Measurements from ENCODE around the gene DLGAP1.
"Not testable (repeated sequence)": the region's sequence is repeated elsewhere in the genome, so short reads cannot be mapped to it uniquely, and the experiment has no call there.

DLGAP1 gene

GRCh38 chr18:4034815-4035214 lies 420.3 kb downstream of the DLGAP1 start:
- H3K27ac ChIP-seq (ENCODE audit: low read depth, low read length); H3K36me3 ChIP-seq (ENCODE audit: control insufficient read depth in 5 of 5, insufficient read depth in 5 of 5, low read length in 5 of 5); H3K9ac ChIP-seq (ENCODE audit: low read length in 5 of 5); H3K4me3 ChIP-seq (ENCODE audit: low read depth in 1 of 5, low read length in 5 of 5); H3K27me3 ChIP-seq (ENCODE audit: control insufficient read depth in 5 of 5, insufficient read depth in 4 of 5, low read length in 5 of 5); H3K4me1 ChIP-seq (ENCODE audit: control insufficient read depth in 5 of 5, insufficient read depth in 5 of 5, low read length in 5 of 5); H3K9me3 ChIP-seq (ENCODE audit: control insufficient read depth in 5 of 5, low read length in 5 of 5): not testable (repeated sequence)

GRCh38 chr18:4026542-4026941 lies 428.6 kb downstream of the DLGAP1 start:
- H3K27ac ChIP-seq (ENCODE audit: low read depth, low read length), result no peak overlapping the region
- no peaks in the 10 kb centered on the region for H3K4me1 ChIP-seq (ENCODE audit: control insufficient read depth in 5 of 5, insufficient read depth in 5 of 5, low read length in 5 of 5)
- no peaks in the 10 kb centered on the region for H3K36me3 ChIP-seq (ENCODE audit: control insufficient read depth in 5 of 5, insufficient read depth in 5 of 5, low read length in 5 of 5)
- no peak overlapping the region for H3K9ac ChIP-seq (ENCODE audit: low read length in 5 of 5)
- H3K27me3 ChIP-seq (ENCODE audit: control insufficient read depth in 5 of 5, insufficient read depth in 4 of 5, low read length in 5 of 5), result no peaks in the 10 kb centered on the region
- H3K4me3 ChIP-seq (ENCODE audit: low read depth in 1 of 5, low read length in 5 of 5), result no peak overlapping the region
- no peaks in the 10 kb centered on the region for H3K9me3 ChIP-seq (ENCODE audit: control insufficient read depth in 5 of 5, low read length in 5 of 5)

- Histone ChIP-seq H3K4me1 (ENCODE audit: control insufficient read depth in 5 of 5, insufficient read depth in 5 of 5, low read length in 5 of 5) (no peaks in the 10 kb centered on the region), H3K4me3 (ENCODE audit: low read depth in 1 of 5, low read length in 5 of 5) (no peak overlapping the region), H3K9me3 (ENCODE audit: control insufficient read depth in 5 of 5, low read length in 5 of 5) (no peaks in the 10 kb centered on the region), H3K27me3 (ENCODE audit: control insufficient read depth in 5 of 5, insufficient read depth in 4 of 5, low read length in 5 of 5) (no peaks in the 10 kb centered on the region), H3K9ac (ENCODE audit: low read length in 5 of 5) (no peak overlapping the region), H3K36me3 (ENCODE audit: control insufficient read depth in 5 of 5, insufficient read depth in 5 of 5, low read length in 5 of 5) (no peaks in the 10 kb centered on the region), H3K27ac (ENCODE audit: low read depth, low read length) (no peak overlapping the region)
Observed at GRCh38 chr18:4024702-4025101, 430.4 kb downstream of the DLGAP1 start.

- H3K9me3 ChIP-seq (ENCODE audit: control insufficient read depth in 5 of 5, low read length in 5 of 5); H3K4me1 ChIP-seq (ENCODE audit: control insufficient read depth in 5 of 5, insufficient read depth in 5 of 5, low read length in 5 of 5); H3K4me3 ChIP-seq (ENCODE audit: low read depth in 1 of 5, low read length in 5 of 5); H3K27ac ChIP-seq (ENCODE audit: low read depth, low read length); H3K27me3 ChIP-seq (ENCODE audit: control insufficient read depth in 5 of 5, insufficient read depth in 4 of 5, low read length in 5 of 5); H3K36me3 ChIP-seq (ENCODE audit: control insufficient read depth in 5 of 5, insufficient read depth in 5 of 5, low read length in 5 of 5); H3K9ac ChIP-seq (ENCODE audit: low read length in 5 of 5): not testable (repeated sequence)
Observed at GRCh38 chr18:4022749-4023148, 432.4 kb downstream of the DLGAP1 start.

- no peak overlapping the region for H3K4me3 ChIP-seq (ENCODE audit: low read depth in 1 of 5, low read length in 5 of 5)
- H3K9me3 ChIP-seq (ENCODE audit: control insufficient read depth in 5 of 5, low read length in 5 of 5), result no peaks in the 10 kb centered on the region
- no peaks in the 10 kb centered on the region for H3K36me3 ChIP-seq (ENCODE audit: control insufficient read depth in 5 of 5, insufficient read depth in 5 of 5, low read length in 5 of 5)
- H3K27ac ChIP-seq (ENCODE audit: low read depth, low read length), result no peak overlapping the region
- H3K27me3 ChIP-seq (ENCODE audit: control insufficient read depth in 5 of 5, insufficient read depth in 4 of 5, low read length in 5 of 5), result no peaks in the 10 kb centered on the region
- no peaks in the 10 kb centered on the region for H3K4me1 ChIP-seq (ENCODE audit: control insufficient read depth in 5 of 5, insufficient read depth in 5 of 5, low read length in 5 of 5)
- H3K9ac ChIP-seq (ENCODE audit: low read length in 5 of 5), result no peak overlapping the region
Observed at GRCh38 chr18:4020026-4020425, 435.1 kb downstream of the DLGAP1 start.

- Histone ChIP-seq H3K27me3 (ENCODE audit: control insufficient read depth in 5 of 5, insufficient read depth in 4 of 5, low read length in 5 of 5) (no peaks in the 10 kb centered on the region), H3K4me1 (ENCODE audit: control insufficient read depth in 5 of 5, insufficient read depth in 5 of 5, low read length in 5 of 5) (no peaks in the 10 kb centered on the region), H3K4me3 (ENCODE audit: low read depth in 1 of 5, low read length in 5 of 5) (no peak overlapping the region), H3K27ac (ENCODE audit: low read depth, low read length) (no peak overlapping the region), H3K36me3 (ENCODE audit: control insufficient read depth in 5 of 5, insufficient read depth in 5 of 5, low read length in 5 of 5) (no peaks in the 10 kb centered on the region), H3K9me3 (ENCODE audit: control insufficient read depth in 5 of 5, low read length in 5 of 5) (no peaks in the 10 kb centered on the region), H3K9ac (ENCODE audit: low read length in 5 of 5) (no peak overlapping the region)
Observed at GRCh38 chr18:4017480-4017879, 437.6 kb downstream of the DLGAP1 start.

GRCh38 chr18:4016391-4017049 lies 438.6 kb downstream of the DLGAP1 start:
- Histone ChIP-seq H3K4me3 (ENCODE audit: low read depth in 1 of 5, low read length in 5 of 5) (no peak overlapping the region), H3K9me3 (ENCODE audit: control insufficient read depth in 5 of 5, low read length in 5 of 5) (no peaks in the 10 kb centered on the region)

GRCh38 chr18:4007846-4008245 lies 447.3 kb downstream of the DLGAP1 start:
- Histone ChIP-seq H3K36me3 (ENCODE audit: control insufficient read depth in 5 of 5, insufficient read depth in 5 of 5, low read length in 5 of 5) (no peaks in the 10 kb centered on the region), H3K9ac (ENCODE audit: low read length in 5 of 5) (no peak overlapping the region), H3K27ac (ENCODE audit: low read depth, low read length) (no peak overlapping the region), H3K9me3 (ENCODE audit: control insufficient read depth in 5 of 5, low read length in 5 of 5) (no peaks in the 10 kb centered on the region), H3K27me3 (ENCODE audit: control insufficient read depth in 5 of 5, insufficient read depth in 4 of 5, low read length in 5 of 5) (no peaks in the 10 kb centered on the region), H3K4me3 (ENCODE audit: low read depth in 1 of 5, low read length in 5 of 5) (no peak overlapping the region), H3K4me1 (ENCODE audit: control insufficient read depth in 5 of 5, insufficient read depth in 5 of 5, low read length in 5 of 5) (peaks cover 0 to 6% (median 0%) of the 10 kb centered on the region in 5 donors)

More at GRCh38 chr18:4016391-4017049, 438.6 kb downstream of the DLGAP1 start:
- Histone ChIP-seq H3K4me1 (ENCODE audit: control insufficient read depth in 5 of 5, insufficient read depth in 5 of 5, low read length in 5 of 5) (no peaks in the 10 kb centered on the region), H3K36me3 (ENCODE audit: control insufficient read depth in 5 of 5, insufficient read depth in 5 of 5, low read length in 5 of 5) (no peaks in the 10 kb centered on the region), H3K9ac (ENCODE audit: low read length in 5 of 5) (no peak overlapping the region), H3K27me3 (ENCODE audit: control insufficient read depth in 5 of 5, insufficient read depth in 4 of 5, low read length in 5 of 5) (no peaks in the 10 kb centered on the region), H3K27ac (ENCODE audit: low read depth, low read length) (no peak overlapping the region)

- Histone ChIP-seq H3K4me3 (ENCODE audit: low read depth in 1 of 5, low read length in 5 of 5) (no peak overlapping the region), H3K9ac (ENCODE audit: low read length in 5 of 5) (no peak overlapping the region), H3K9me3 (ENCODE audit: control insufficient read depth in 5 of 5, low read length in 5 of 5) (no peaks in the 10 kb centered on the region), H3K4me1 (ENCODE audit: control insufficient read depth in 5 of 5, insufficient read depth in 5 of 5, low read length in 5 of 5) (peaks cover 0 to 6% (median 0%) of the 10 kb centered on the region in 5 donors), H3K27ac (ENCODE audit: low read depth, low read length) (no peak overlapping the region), H3K27me3 (ENCODE audit: control insufficient read depth in 5 of 5, insufficient read depth in 4 of 5, low read length in 5 of 5) (no peaks in the 10 kb centered on the region), H3K36me3 (ENCODE audit: control insufficient read depth in 5 of 5, insufficient read depth in 5 of 5, low read length in 5 of 5) (no peaks in the 10 kb centered on the region)
Observed at GRCh38 chr18:4004183-4004829, 450.8 kb downstream of the DLGAP1 start.

- Histone ChIP-seq H3K27ac (ENCODE audit: low read depth, low read length) (no peak overlapping the region), H3K4me1 (ENCODE audit: control insufficient read depth in 5 of 5, insufficient read depth in 5 of 5, low read length in 5 of 5) (no peaks in the 10 kb centered on the region), H3K36me3 (ENCODE audit: control insufficient read depth in 5 of 5, insufficient read depth in 5 of 5, low read length in 5 of 5) (no peaks in the 10 kb centered on the region), H3K9ac (ENCODE audit: low read length in 5 of 5) (no peak overlapping the region), H3K9me3 (ENCODE audit: control insufficient read depth in 5 of 5, low read length in 5 of 5) (no peaks in the 10 kb centered on the region), H3K27me3 (ENCODE audit: control insufficient read depth in 5 of 5, insufficient read depth in 4 of 5, low read length in 5 of 5) (no peaks in the 10 kb centered on the region), H3K4me3 (ENCODE audit: low read depth in 1 of 5, low read length in 5 of 5) (no peak overlapping the region)
Observed at GRCh38 chr18:3998698-3999333, 456.3 kb downstream of the DLGAP1 start.
